Muscle of leg (tissue), 11 donors: ENCODE measurements around the gene CXorf65. TPM values are rescaled to one million over a fixed set of nuclear protein-coding genes. Genes with fewer than 3 reads are reported as not detected.

ENCODE experiments used
- DNase-seq: peaks from one replicate; pipeline ENCODE4 v3.0.0; 2013
- H3K27ac ChIP-seq: one replicate; pipeline ENCODE4 v1.5.1; 2013; ENCODE audit warnings: mild to moderate bottlenecking, low read length, control low read depth
- H3K27me3 ChIP-seq: one replicate; pipeline ENCODE4 v1.6.1; 2013; ENCODE audit warnings: low read length; ENCODE audit not compliant: control insufficient read depth, insufficient read depth
- H3K36me3 ChIP-seq: one replicate; pipeline ENCODE4 v1.6.1; 2013; ENCODE audit warnings: low read length; ENCODE audit not compliant: control insufficient read depth, insufficient read depth
- H3K4me1 ChIP-seq: one replicate; pipeline ENCODE4 v1.6.1; 2013; ENCODE audit warnings: low read length; ENCODE audit not compliant: control insufficient read depth, insufficient read depth
- H3K4me3 ChIP-seq: one replicate; pipeline ENCODE4 v1.5.1; 2013; ENCODE audit warnings: low read length, control low read depth
- H3K9me3 ChIP-seq: replicated peaks from 2 replicates; pipeline ENCODE4 v1.6.1; 2013; ENCODE audit warnings: low read depth, low read length; ENCODE audit not compliant: control insufficient read depth
- WGBS: methylation state at CpG from one replicate; pipeline ENCODE4 v1.1.5; 2013; ENCODE audit warnings: missing lambda C conversion rate; ENCODE audit not compliant: insufficient coverage; 5-methylcytosine and 5-hydroxymethylcytosine counted together
- polyA plus RNA-seq, 8 donors: library from polyadenylated mRNA; unstranded; fragments of 120-200 nt; gene quantifications; one replicate each; pipeline versions ENCODE4 v1.2.1 to v1.2.3, GENCODE V29; 2013; ENCODE audit warnings: inconsistent platforms in 1 of 8, low replicate concordance in 1 of 8; ENCODE audit not compliant: insufficient read length in 8 of 8, insufficient read depth in 1 of 8
- total RNA-seq: library from RNA; stranded (reverse); fragments of 120-200 nt; gene quantifications from one replicate; pipeline ENCODE4 v1.2.4, GENCODE V29; 2013

CXorf65 gene
- total and polyA plus RNA-seq, 9 donors = 0.63 to 1.4 (median 0.84) TPM; not detected in 2

DNA sequence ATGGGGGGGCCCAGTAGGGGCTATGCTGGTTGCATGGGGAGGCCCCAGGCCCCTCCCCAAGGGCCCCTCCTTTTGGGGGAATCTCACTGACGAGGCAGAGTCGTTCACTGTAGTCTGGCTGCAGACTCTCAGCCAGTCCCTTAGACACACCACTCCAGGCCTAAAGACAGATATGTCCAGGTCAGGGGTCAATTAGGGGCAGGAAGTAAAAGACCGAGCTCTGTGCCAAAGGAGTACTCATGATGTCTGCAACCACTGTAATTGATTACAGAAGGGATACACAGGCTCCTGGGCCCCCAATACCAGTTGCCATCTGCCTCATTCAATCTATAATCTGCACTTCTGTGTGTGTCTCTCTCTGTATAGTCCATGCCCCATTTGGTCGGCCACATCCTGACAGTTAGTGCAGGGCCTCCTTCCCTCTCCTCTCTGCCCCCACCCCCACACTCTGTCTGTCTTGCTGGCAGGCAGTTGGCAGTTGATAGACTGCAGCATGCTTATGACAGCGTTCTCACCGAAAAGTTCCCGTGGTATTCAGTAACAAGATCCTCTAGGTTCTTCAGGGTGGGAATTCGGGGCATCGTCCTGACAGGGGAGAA lies 1.3 kb upstream of the CXorf65 start:
- peaks cover 4% of the 10 kb centered on the region for H3K27me3 ChIP-seq
- peaks cover 39% of the 10 kb centered on the region for H3K4me1 ChIP-seq
- no peak overlapping the region for H3K4me3 ChIP-seq
- no peaks in the 10 kb centered on the region for H3K36me3 ChIP-seq
- DNase-seq = peak; percentile 26
- no peaks in the 10 kb centered on the region for H3K9me3 ChIP-seq
- H3K27ac ChIP-seq = peak overlapping the region; percentile 44
- 57% methylated on average over 1 of the region's 9 CpGs for WGBS

GRCh38 chrX:71107245-71107644 lies 705 bp upstream of the CXorf65 start:
- WGBS = 72% methylated on average over 3 of the region's 4 CpGs
- Histone ChIP-seq H3K4me1 (peaks cover 45% of the 10 kb centered on the region), H3K4me3 (no peak overlapping the region), H3K9me3 (no peaks in the 10 kb centered on the region), H3K27ac (no peak overlapping the region), H3K36me3 (no peaks in the 10 kb centered on the region), H3K27me3 (peaks cover 4% of the 10 kb centered on the region)
- DNase-seq = no peak

- peaks cover 2% of the 10 kb centered on the region for H3K27me3 ChIP-seq
- peaks cover 54% of the 10 kb centered on the region for H3K4me1 ChIP-seq
- H3K9me3 ChIP-seq = no peaks in the 10 kb centered on the region
- no peaks in the 10 kb centered on the region for H3K36me3 ChIP-seq
- 78% methylated on average over 3 of the region's 3 CpGs for WGBS
- H3K4me3 ChIP-seq = no peak overlapping the region
- no peak for DNase-seq
- H3K27ac ChIP-seq = no peak overlapping the region
Measured at GRCh38 chrX:71105628-71106027, 912 bp downstream of the CXorf65 start.

DNA sequence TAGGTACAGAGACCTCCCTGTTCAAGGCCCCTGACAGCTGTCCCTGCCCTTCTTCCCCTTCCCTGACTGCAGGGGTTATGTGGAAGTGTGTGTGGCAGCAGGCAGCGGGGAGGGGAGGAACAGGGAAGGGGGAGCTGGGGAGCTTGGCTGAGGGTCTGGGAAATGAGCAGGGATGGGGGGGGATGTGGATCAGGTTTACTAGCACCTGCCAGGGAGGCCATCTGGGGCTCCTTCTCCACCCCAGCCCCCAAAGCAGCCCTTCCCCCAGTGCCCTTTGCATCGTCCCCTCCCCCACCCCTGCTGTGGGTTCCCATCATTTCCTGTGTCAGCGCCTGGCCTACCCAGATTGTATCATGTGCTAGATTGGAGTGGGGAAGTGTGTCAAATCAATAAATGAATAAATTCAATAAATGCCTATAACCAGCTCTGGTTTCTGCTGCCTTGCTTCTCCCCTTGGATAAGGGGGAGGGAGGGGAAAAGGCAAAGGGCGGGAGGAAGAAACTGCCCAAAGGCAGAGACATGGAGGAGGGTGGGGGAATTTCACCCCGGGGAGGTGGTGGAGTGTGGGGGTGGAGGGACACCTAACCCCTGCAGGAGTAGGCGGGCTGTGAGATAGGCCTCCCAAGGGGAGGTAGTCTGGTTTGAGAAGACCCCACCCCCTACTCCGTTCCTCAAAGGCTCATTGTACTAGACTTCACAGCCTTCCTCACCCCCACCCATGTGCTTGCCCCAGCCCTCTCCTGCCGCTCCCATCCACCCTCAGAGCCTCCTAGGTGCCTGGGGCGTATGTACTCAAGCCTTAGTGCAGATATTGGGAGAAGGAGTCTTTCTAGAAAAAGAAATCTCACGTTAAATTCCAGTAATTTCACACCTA lies 3.2 kb downstream of the CXorf65 start:
- DNase-seq = peak; percentile 78
- WGBS = no CpG with 5 or more reads among the region's 10 CpGs
- H3K9me3 ChIP-seq = no peaks in the 10 kb centered on the region
- no peaks in the 10 kb centered on the region for H3K36me3 ChIP-seq
- H3K27ac ChIP-seq = peak overlapping the region; percentile 89
- no peak overlapping the region for H3K4me3 ChIP-seq
- peaks cover 59% of the 10 kb centered on the region for H3K4me1 ChIP-seq
- H3K27me3 ChIP-seq = peaks cover 6% of the 10 kb centered on the region

GRCh38 chrX:71102292-71102691 lies 4.2 kb downstream of the CXorf65 start:
- 20% methylated on average over 1 of the region's 3 CpGs for WGBS
- Histone ChIP-seq H3K4me3 (no peak overlapping the region), H3K27ac (peak overlapping the region; percentile 89), H3K9me3 (no peaks in the 10 kb centered on the region), H3K27me3 (peaks cover 11% of the 10 kb centered on the region), H3K4me1 (peaks cover 50% of the 10 kb centered on the region), H3K36me3 (no peaks in the 10 kb centered on the region)
- no peak for DNase-seq

DNA sequence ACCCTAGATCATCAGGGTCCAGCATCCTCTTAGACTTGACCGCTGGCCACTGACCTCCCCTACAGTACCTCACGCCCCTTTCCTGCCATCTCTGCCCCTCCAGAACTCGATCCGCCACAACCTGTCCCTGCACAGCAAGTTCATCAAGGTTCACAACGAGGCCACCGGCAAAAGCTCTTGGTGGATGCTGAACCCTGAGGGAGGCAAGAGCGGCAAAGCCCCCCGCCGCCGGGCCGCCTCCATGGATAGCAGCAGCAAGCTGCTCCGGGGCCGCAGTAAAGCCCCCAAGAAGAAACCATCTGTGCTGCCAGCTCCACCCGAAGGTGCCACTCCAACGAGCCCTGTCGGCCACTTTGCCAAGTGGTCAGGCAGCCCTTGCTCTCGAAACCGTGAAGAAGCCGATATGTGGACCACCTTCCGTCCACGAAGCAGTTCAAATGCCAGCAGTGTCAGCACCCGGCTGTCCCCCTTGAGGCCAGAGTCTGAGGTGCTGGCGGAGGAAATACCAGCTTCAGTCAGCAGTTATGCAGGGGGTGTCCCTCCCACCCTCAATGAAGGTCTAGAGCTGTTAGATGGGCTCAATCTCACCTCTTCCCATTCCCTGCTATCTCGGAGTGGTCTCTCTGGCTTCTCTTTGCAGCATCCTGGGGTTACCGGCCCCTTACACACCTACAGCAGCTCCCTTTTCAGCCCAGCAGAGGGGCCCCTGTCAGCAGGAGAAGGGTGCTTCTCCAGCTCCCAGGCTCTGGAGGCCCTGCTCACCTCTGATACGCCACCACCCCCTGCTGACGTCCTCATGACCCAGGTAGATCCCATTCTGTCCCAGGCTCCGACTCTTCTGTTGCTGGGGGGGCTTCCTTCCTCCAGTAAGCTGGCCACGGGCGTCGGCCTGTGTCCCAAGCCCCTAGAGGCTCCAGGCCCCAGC lies 5.7 kb downstream of the CXorf65 start:
- WGBS = 60% methylated on average over 28 of the region's 31 CpGs
- peaks cover 55% of the 10 kb centered on the region for H3K4me1 ChIP-seq
- no peak for DNase-seq
- no peaks in the 10 kb centered on the region for H3K9me3 ChIP-seq
- no peak overlapping the region for H3K27ac ChIP-seq
- H3K27me3 ChIP-seq = peaks cover 20% of the 10 kb centered on the region
- no peaks in the 10 kb centered on the region for H3K36me3 ChIP-seq
- H3K4me3 ChIP-seq = no peak overlapping the region

GRCh38 chrX:71099736-71100135 lies 6.8 kb downstream of the CXorf65 start:
- Histone ChIP-seq H3K9me3 (no peaks in the 10 kb centered on the region), H3K4me3 (no peak overlapping the region), H3K36me3 (no peaks in the 10 kb centered on the region), H3K27ac (no peak overlapping the region), H3K4me1 (peaks cover 56% of the 10 kb centered on the region), H3K27me3 (peaks cover 24% of the 10 kb centered on the region)
- WGBS = 56% methylated on average over 4 of the region's 4 CpGs
- no peak for DNase-seq

GRCh38 chrX:71098951-71099506 lies 7.5 kb downstream of the CXorf65 start:
- H3K4me1 ChIP-seq = peaks cover 50% of the 10 kb centered on the region
- no peak overlapping the region for H3K4me3 ChIP-seq
- no peak overlapping the region for H3K27ac ChIP-seq
- peaks cover 24% of the 10 kb centered on the region for H3K27me3 ChIP-seq
- H3K36me3 ChIP-seq = no peaks in the 10 kb centered on the region
- no peaks in the 10 kb centered on the region for H3K9me3 ChIP-seq
- no peak for DNase-seq
- WGBS = 29% methylated on average over 2 of the region's 5 CpGs

DNA sequence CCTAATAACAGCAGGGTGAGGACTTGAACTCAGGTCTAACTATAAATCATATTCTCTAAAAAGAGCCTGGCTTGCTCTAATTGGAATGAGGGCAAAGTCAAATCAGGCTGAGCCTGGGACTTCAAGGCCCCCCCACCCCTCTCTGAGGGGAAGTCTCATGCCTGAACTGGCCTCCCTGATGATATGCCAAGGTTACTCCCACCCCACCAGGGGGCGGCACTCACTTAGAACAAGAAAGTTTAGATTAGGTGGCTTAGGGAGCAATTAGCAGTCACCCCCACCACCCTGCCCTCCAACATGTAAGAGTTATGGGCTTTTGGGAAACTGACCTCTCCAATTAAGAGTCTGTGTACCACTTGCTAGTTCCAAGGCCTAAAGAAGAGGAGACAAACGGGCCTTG lies 8.2 kb downstream of the CXorf65 start:
- 10% methylated on average over 1 of the region's 2 CpGs for WGBS
- peak; percentile 57 for DNase-seq

DNA sequence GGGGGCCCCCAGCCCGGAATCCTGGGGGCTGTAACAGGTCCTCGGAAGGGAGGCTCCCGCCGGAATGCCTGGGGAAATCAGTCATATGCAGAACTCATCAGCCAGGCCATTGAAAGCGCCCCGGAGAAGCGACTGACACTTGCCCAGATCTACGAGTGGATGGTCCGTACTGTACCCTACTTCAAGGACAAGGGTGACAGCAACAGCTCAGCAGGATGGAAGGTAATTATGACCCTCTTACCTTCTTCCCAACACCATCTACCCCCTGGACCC lies 9.8 kb downstream of the CXorf65 start:
- 19% methylated on average over 9 of the region's 9 CpGs for WGBS
- Histone ChIP-seq H3K4me3 (peak overlapping the region; percentile 62), H3K36me3 (no peaks in the 10 kb centered on the region), H3K27ac (peak overlapping the region; percentile 89), H3K9me3 (no peaks in the 10 kb centered on the region), H3K4me1 (peaks cover 27% of the 10 kb centered on the region), H3K27me3 (peaks cover 24% of the 10 kb centered on the region)
- DNase-seq = no peak

More for the DNA sequence above, 8.2 kb downstream of the CXorf65 start:
- Histone ChIP-seq H3K4me3 (no peak overlapping the region), H3K27ac (no peak overlapping the region), H3K4me1 (peaks cover 42% of the 10 kb centered on the region), H3K9me3 (no peaks in the 10 kb centered on the region), H3K27me3 (peaks cover 24% of the 10 kb centered on the region), H3K36me3 (no peaks in the 10 kb centered on the region)
